ENCODE data around the gene IL5RA.

The IL5RA gene

GRCh38 chr3:3037156-3037555 is 73.0 kb downstream of the IL5RA start:
- TF ChIP-seq, protein P1, sequence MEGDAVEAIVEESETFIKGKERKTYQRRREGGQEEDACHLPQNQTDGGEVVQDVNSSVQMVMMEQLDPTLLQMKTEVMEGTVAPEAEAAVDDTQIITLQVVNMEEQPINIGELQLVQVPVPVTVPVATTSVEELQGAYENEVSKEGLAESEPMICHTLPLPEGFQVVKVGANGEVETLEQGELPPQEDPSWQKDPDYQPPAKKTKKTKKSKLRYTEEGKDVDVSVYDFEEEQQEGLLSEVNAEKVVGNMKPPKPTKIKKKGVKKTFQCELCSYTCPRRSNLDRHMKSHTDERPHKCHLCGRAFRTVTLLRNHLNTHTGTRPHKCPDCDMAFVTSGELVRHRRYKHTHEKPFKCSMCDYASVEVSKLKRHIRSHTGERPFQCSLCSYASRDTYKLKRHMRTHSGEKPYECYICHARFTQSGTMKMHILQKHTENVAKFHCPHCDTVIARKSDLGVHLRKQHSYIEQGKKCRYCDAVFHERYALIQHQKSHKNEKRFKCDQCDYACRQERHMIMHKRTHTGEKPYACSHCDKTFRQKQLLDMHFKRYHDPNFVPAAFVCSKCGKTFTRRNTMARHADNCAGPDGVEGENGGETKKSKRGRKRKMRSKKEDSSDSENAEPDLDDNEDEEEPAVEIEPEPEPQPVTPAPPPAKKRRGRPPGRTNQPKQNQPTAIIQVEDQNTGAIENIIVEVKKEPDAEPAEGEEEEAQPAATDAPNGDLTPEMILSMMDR (conservative IDR thresholded peaks at IDR 0.05; ENCODE audit: low read length) = no peak
- DNase-seq (ENCODE audit: low read depth) = no peak
- H3K4me3 ChIP-seq (ENCODE audit: low read length) = no peak overlapping the region

- H3K4me3 ChIP-seq (ENCODE audit: low read length) = no peak overlapping the region
- TF ChIP-seq, protein P1 (conservative IDR thresholded peaks at IDR 0.05; ENCODE audit: low read length) = no peak
- no peak for DNase-seq (ENCODE audit: low read depth)
Observed at GRCh38 chr3:3031326-3031725, 78.8 kb downstream of the IL5RA start.

GRCh38 chr3:3027976-3028567 is 82.1 kb downstream of the IL5RA start:
- TF ChIP-seq, protein P1 (conservative IDR thresholded peaks at IDR 0.05; ENCODE audit: low read length) = no peak
- H3K4me3 ChIP-seq (ENCODE audit: low read length) = no peak overlapping the region
- no peak for DNase-seq (ENCODE audit: low read depth)

- H3K4me3 ChIP-seq (ENCODE audit: low read length) = no peak overlapping the region
- TF ChIP-seq, protein P1 (conservative IDR thresholded peaks at IDR 0.05; ENCODE audit: low read length) = no peak
- DNase-seq (ENCODE audit: low read depth) = no peak
Observed at GRCh38 chr3:3023111-3023745, 86.9 kb downstream of the IL5RA start.

DNA sequence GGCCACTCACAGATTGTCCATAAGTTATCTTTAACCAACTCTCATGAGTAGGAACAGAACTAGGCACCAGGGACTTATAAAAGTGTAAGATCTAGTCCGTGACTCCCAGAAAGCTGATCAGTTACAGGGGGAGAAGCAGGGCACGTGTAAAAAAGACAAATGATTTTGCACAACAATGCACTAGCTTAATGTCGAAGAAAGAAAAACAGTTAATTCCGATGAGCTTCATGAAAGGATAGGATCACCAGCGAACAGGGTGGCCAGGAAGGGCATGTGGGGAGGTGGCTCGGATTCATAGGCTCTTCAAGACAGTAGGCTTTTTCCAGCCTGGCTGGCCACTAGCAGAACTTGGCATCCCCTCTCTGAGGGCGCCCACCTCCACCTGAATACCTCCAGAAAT is 90.0 kb downstream of the IL5RA start:
- DNase-seq (ENCODE audit: low read depth) = no peak
- H3K4me3 ChIP-seq (ENCODE audit: low read length) = no peak overlapping the region
- TF ChIP-seq, protein P1 (conservative IDR thresholded peaks at IDR 0.05; ENCODE audit: low read length) = no peak

All from AG10803 (cell line).